ENCODE results near the gene GAS5.

DNA sequence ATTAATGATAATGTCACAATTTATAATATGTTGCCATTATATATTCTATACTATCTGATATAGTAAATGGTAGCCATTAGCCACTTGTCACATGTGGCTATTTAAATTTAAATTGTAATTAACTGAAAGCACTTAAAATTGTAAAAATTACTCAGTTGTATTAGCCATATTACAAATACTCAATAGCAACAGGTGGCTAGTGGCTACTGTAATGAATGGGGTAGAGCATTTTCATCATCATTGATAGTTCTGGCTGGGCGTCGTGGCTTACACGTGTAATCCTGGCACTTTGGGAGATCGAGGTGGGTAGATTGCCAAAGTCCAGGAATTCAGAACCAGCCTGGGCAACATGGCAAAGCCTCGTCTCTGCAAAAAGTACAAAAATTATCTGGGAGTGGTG lies 16.9 kb upstream of the GAS5 start:
- TF ChIP-seq CTCF (IDR thresholded peaks at IDR 0.05; ENCODE audit: low read length) (no peak), EZH2 (IDR thresholded peaks at IDR 0.05; ENCODE audit: borderline replicate concordance, low read length) (no peak)
